Measurements from ENCODE around the gene MYBL2. TPM values are rescaled to one million over a fixed set of nuclear protein-coding genes. Genes with fewer than 3 reads are reported as not detected.

MYBL2 gene
- polyA plus RNA-seq, 3 donors = 0.08 to 0.10 TPM; not detected in 1

DNA sequence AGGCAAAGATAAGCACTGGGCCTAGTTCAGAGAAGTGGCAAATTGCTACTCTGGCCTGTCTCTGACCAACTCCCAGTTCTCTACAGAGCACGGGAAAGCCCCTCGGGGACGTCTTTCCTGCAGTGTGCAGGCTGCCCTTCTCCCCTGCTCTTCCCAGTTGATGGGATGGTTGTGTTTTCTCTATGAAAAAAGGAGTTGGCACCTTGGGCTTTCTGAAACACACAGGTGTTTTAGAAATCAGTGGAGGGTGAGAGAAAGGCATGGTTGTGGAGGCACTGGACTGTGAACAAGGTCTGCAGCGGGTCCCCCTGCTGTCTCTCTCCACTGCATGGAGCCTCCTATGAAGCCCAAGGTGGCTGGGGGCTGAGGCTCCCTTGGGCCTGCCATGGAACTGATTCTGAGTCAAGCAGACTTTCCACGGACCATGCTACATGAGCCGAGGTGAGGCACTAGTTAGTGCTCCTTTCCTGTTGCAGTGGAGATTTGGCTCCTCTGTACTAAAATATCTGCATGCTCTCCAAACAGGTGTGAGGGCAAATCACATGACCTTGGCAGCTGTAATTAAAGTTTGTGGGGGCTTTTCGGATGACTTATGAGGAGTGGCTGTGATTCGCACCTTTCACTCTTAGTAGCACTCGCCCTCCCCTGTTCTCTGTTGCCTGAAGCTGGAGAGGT, 43.6 kb downstream of the MYBL2 start:
- no peaks in the 10 kb centered on the region for H3K27me3 ChIP-seq (ENCODE audit: control insufficient read depth in 2 of 2, insufficient read depth in 2 of 2, low read length in 2 of 2)
- H3K4me3 ChIP-seq (replicated peaks in 1 of 3; ENCODE audit: low read depth in 2 of 3, low read length in 3 of 3) = no peak overlapping the region
- TF ChIP-seq, protein P1, sequence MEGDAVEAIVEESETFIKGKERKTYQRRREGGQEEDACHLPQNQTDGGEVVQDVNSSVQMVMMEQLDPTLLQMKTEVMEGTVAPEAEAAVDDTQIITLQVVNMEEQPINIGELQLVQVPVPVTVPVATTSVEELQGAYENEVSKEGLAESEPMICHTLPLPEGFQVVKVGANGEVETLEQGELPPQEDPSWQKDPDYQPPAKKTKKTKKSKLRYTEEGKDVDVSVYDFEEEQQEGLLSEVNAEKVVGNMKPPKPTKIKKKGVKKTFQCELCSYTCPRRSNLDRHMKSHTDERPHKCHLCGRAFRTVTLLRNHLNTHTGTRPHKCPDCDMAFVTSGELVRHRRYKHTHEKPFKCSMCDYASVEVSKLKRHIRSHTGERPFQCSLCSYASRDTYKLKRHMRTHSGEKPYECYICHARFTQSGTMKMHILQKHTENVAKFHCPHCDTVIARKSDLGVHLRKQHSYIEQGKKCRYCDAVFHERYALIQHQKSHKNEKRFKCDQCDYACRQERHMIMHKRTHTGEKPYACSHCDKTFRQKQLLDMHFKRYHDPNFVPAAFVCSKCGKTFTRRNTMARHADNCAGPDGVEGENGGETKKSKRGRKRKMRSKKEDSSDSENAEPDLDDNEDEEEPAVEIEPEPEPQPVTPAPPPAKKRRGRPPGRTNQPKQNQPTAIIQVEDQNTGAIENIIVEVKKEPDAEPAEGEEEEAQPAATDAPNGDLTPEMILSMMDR (IDR thresholded peaks at IDR 0.05) = no peak
- H3K27me3 Mint-ChIP-seq (ENCODE audit: low read depth in 3 of 3) = no peaks in the 10 kb centered on the region
- peaks cover 56 to 73% of the 10 kb centered on the region in 2 donors for H3K36me3 Mint-ChIP-seq
- no peaks in the 10 kb centered on the region for H4K20me1 ChIP-seq (ENCODE audit: insufficient read depth, low read length)
- no peak overlapping the region for H3K9ac ChIP-seq (ENCODE audit: insufficient read depth, low read length, poor library complexity, severe bottlenecking)
- H3K79me2 ChIP-seq (ENCODE audit: insufficient read depth, low read length) = no peaks in the 10 kb centered on the region
- no peaks in the 10 kb centered on the region for H3K4me1 Mint-ChIP-seq
- no peak overlapping the region for H2AFZ ChIP-seq (ENCODE audit: insufficient read depth, low read depth, low read length, poor library complexity, severe bottlenecking)
- no peaks in the 10 kb centered on the region for H3K9me3 ChIP-seq (replicated peaks in 1 of 2; ENCODE audit: control insufficient read depth in 1 of 2, insufficient read depth in 1 of 2, low read length in 2 of 2)
- DNase-seq = no peak
- peaks cover 17 to 44% of the 10 kb centered on the region in 2 donors for H3K36me3 ChIP-seq (replicated peaks in 1 of 2; ENCODE audit: control insufficient read depth in 1 of 2, insufficient read depth in 2 of 2, low read length in 2 of 2)
- H3K4me3 Mint-ChIP-seq = no peak overlapping the region
- H3K27ac Mint-ChIP-seq = peak overlapping the region in 1 of 7 donors; percentile 28
- no peak overlapping the region for H3K27ac ChIP-seq (ENCODE audit: low read depth in 1 of 2, low read length in 2 of 2)
- H3K4me1 ChIP-seq (ENCODE audit: control insufficient read depth in 1 of 2, insufficient read depth in 2 of 2, low read length in 2 of 2) = no peaks in the 10 kb centered on the region
- H3K9me3 Mint-ChIP-seq = peaks cover 0 to 2% (median 0%) of the 10 kb centered on the region in 7 donors
- 93% methylated on average over 5 of the region's 9 CpGs for WGBS (ENCODE audit: insufficient coverage)
- H3K4me2 ChIP-seq (replicated peaks; ENCODE audit: extremely low read depth, low read length, poor library complexity, severe bottlenecking) = no peak overlapping the region
- intact Hi-C loops (cut with micrococcal nuclease) = no loop called here

DNA sequence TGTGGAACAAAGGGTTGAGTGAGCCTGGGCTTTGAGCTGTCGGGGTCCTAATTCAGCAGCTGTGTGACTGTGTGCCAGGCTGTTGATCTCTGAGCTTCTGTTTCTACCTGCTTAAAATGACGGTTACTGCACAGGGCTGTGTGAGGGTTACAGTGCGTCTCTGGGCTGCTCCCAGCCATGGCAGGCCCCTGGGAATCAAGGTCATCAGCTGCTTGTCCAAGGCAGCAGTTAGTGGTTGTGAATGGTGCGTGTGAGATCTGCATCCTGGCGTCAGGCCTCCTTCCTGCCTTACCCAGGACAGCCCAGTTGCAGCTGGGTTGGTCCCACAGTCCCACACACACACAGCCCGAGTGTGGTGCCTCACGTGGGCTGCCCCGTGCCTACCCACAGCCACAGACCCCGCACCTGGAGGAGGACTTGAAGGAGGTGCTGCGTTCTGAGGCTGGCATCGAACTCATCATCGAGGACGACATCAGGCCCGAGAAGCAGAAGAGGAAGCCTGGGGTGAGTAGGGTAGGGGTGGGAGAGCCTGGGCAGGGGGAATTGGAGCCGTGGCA, 44.3 kb downstream of the MYBL2 start:
- H3K79me2 ChIP-seq (ENCODE audit: insufficient read depth, low read length) = no peaks in the 10 kb centered on the region
- no peaks in the 10 kb centered on the region for H3K4me1 ChIP-seq (ENCODE audit: control insufficient read depth in 1 of 2, insufficient read depth in 2 of 2, low read length in 2 of 2)
- H3K9ac ChIP-seq (ENCODE audit: insufficient read depth, low read length, poor library complexity, severe bottlenecking) = no peak overlapping the region
- intact Hi-C loops (cut with micrococcal nuclease) = no loop called here
- H3K27me3 ChIP-seq (ENCODE audit: control insufficient read depth in 2 of 2, insufficient read depth in 2 of 2, low read length in 2 of 2) = no peaks in the 10 kb centered on the region
- Mint-ChIP-seq H3K27ac (peak overlapping the region in 1 of 7 donors; percentile 12), H3K36me3 (peaks cover 53 to 68% of the 10 kb centered on the region in 2 donors), H3K4me3 (no peak overlapping the region), H3K4me1 (no peaks in the 10 kb centered on the region), H3K9me3 (peaks cover 0 to 2% (median 0%) of the 10 kb centered on the region in 7 donors), H3K27me3 (ENCODE audit: low read depth in 3 of 3) (no peaks in the 10 kb centered on the region)
- no peak for DNase-seq
- no peaks in the 10 kb centered on the region for H3K9me3 ChIP-seq (replicated peaks in 1 of 2; ENCODE audit: control insufficient read depth in 1 of 2, insufficient read depth in 1 of 2, low read length in 2 of 2)
- peaks cover 19 to 46% of the 10 kb centered on the region in 2 donors for H3K36me3 ChIP-seq (replicated peaks in 1 of 2; ENCODE audit: control insufficient read depth in 1 of 2, insufficient read depth in 2 of 2, low read length in 2 of 2)
- no peaks in the 10 kb centered on the region for H4K20me1 ChIP-seq (ENCODE audit: insufficient read depth, low read length)
- H3K27ac ChIP-seq (ENCODE audit: low read depth in 1 of 2, low read length in 2 of 2) = no peak overlapping the region
- no peak overlapping the region for H3K4me3 ChIP-seq (replicated peaks in 1 of 3; ENCODE audit: low read depth in 2 of 3, low read length in 3 of 3)
- 94% methylated on average over 10 of the region's 15 CpGs for WGBS (ENCODE audit: insufficient coverage)
- TF ChIP-seq, protein P1 (IDR thresholded peaks at IDR 0.05) = no peak
- no peak overlapping the region for H3K4me2 ChIP-seq (replicated peaks; ENCODE audit: extremely low read depth, low read length, poor library complexity, severe bottlenecking)
- no peak overlapping the region for H2AFZ ChIP-seq (ENCODE audit: insufficient read depth, low read depth, low read length, poor library complexity, severe bottlenecking)

Measured in CD14-positive monocyte (primary cell).